ENCODE data around the gene NDUFB11. TPM values are rescaled to one million over a fixed set of nuclear protein-coding genes. Genes with fewer than 3 reads are reported as not detected.
A peak's percentile ranks its signal among the peaks of the same experiment; 100 is the strongest.

Gene NDUFB11
- 140 and 160 TPM in 2 replicates for total RNA-seq (2014; rRNA removed; shearing (Covaris generic))

DNA sequence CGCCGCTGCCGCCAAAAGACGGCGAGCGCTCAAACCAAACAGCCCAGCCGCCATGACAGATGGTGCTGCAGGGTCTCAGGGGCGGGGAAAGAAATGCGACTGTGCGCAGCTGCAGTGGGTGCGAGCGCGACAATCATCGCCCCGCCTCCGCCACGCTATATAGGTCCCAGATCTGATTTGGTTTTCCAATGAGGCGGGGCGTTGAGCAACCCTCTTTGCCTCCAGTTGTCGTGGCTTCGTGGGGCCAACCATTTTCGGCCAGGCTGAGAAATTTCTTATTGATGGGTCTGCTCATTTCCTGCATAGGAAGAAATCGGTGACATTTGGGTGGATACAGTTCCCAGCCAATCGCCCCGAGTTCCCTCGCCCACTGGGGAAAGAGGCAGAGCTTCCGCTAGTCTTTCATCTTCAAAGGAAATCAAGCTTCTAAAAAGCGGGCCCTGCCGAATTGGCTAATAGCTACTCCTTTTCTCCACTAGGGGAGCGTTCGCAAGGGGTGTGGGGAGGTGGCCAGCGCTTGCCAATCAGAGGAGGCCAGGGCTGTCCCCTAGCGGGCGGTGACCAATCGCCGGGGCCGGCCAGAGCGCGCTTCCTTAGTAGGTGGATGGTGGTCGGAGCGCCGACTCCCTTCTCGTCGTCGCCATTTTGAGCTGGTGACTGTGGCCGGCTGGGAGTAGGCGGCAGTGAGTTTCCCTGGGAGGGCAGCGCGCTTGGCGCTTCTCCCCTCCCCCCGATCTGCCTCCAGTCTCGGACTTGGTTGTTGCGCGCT is at the start of gene NDUFB11, which contains the start of gene RBM10:
Gene NDUFB11 (minus strand): TSS at position 77 of the 769 bp plus-strand sequence. CDS start 23 bp downstream, at position 54.
Gene RBM10 (plus strand): TSS at position 596 of the 769 bp plus-strand sequence. CDS start 2,261 bp downstream, outside the sequence.

GRCh38 chrX:47193475-47194193 is 49.1 kb upstream of the NDUFB11 start, which contains the start of gene UBA1:
Gene UBA1 (plus strand): TSS chrX:47193829. CDS start chrX:47198803, 4,974 bp downstream.

Small RNAs within 50 kb of the gene (small RNA-seq; reads per million reads assigned to genes)
- 5.4 reads per million, percentile 85 among the genes with 10 or more reads in this experiment for gene RNU12-2P

Other genes with a start within 250 kb of the NDUFB11 start
- gene JADE3, start 232.3 kb downstream of the NDUFB11 start, total RNA-seq (2014; rRNA removed; shearing (Covaris generic)) = 3.7 and 4.9 TPM in 2 replicates
- gene RGN, start 66.3 kb downstream of the NDUFB11 start, total RNA-seq (2014; rRNA removed; shearing (Covaris generic)) = 0.19 TPM in 1 of 2 replicates, not detected in the other
- 75.3 and 88.8 TPM in 2 replicates for gene RBM10, start 519 bp upstream of the NDUFB11 start, total RNA-seq (2014; rRNA removed; shearing (Covaris generic))
- gene UBA1, start 49.1 kb upstream of the NDUFB11 start, total RNA-seq (2014; rRNA removed; shearing (Covaris generic)) = 193 and 219 TPM in 2 replicates
- gene CDK16, start 74.0 kb upstream of the NDUFB11 start, total RNA-seq (2014; rRNA removed; shearing (Covaris generic)) = 110 and 128 TPM in 2 replicates
- 73.3 and 80.0 TPM in 2 replicates for gene USP11, start 88.3 kb upstream of the NDUFB11 start, total RNA-seq (2014; rRNA removed; shearing (Covaris generic))
- gene ZNF157, start 225.9 kb upstream of the NDUFB11 start, total RNA-seq (2014; rRNA removed; shearing (Covaris generic)) = 0.04 and 0.11 TPM in 2 replicates